ENCODE results near the gene CDK6. TPM values are rescaled to one million over a fixed set of nuclear protein-coding genes. Genes with fewer than 3 reads are reported as not detected.
"Not testable (repeated sequence)": the region's sequence is repeated elsewhere in the genome, so short reads cannot be mapped to it uniquely, and the experiment has no call there.

Gene CDK6
- polyA plus RNA-seq, 1 donor = 48.9 TPM

DNA sequence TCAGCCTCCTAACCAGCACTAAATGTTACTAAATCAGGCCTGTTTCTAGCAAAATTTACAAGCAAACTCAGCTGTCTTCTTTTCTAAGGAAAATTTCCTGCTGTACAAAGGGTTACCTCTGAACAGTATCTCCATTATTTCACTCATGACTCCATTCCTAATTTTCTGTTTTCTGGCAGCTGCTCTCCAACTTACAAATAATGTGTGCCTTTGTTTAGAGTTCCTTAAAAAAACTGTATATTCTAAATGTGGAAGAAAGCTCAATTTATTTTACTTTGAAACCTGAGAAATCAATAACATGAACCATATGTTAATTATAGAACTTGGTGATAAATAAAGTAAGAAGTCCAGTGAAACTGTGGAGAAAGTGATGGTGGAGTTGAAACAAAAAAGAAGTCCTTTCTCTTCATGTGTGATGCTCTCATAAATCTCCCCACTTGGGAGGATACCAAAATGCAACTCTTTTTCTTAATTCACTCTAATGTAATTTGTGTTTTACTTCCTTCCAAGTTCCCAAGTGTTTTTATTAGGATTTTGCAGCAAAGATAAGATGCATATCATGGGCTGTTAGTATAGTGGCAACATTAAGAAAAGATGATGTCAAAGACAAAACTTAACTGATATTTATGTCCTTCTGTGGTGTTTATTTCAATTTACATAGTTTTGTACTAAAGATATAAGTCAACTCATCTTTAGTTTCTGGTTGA, 74.8 kb downstream of the CDK6 start:
- no peak for DNase-seq

DNA sequence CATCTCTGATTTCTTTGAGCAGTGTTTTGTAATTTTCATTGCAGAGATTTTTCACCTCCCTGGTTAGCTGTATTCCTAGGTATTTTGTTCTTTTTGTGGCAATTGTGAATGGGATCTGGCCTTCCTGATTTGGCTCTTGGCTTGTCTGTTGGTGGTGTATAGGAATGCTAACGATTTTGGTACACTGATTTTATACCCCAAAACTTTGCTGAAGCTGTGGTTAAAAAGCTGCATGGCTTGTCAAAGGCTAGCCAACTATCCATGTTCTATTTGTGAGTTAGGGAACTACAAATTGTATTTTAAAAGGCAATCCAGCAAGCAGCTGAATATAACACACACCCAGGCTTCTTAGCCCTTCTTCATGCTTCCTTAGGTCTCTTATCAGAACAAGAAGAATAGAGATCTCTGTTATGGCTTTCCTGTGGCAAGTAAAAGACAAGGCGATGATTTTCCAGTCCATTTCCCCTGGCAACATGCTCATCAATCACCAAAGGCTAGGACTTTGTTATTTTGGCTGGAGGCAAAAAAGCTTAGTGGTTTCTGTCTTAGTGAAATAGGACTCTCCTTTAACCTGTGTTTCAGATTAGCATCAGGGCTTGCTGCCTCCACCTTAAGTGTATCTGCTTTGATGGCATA, 77.5 kb downstream of the CDK6 start:
- DNase-seq = no peak

DNA sequence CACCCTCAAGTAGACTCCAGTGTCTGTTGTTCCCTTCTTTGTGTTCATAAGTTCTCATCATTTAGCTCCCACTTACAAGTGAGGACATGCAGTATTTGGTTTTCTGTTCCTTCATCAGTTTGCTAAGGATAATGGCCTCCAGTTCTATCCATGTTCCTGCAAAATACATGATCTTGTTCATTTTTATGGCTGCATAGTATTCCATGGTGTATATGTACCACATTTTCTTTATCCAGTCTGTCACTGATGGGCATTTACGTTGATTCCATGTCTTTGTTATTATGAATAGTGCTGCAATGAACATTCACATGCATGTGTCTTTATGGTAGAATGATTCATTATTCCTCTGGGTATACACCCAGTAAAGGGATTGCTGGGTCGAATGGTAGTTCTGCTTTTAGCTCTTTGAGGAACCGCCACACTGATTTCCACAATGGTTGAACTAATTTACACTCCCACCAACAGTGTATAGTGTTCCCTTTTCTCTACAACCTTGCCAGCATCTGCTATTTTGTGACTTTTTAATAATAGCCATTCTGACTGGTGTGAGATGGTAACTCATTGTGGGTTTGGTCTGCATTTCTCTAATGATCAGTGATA, 79.0 kb downstream of the CDK6 start:
- DNase-seq = not testable (repeated sequence)

DNA sequence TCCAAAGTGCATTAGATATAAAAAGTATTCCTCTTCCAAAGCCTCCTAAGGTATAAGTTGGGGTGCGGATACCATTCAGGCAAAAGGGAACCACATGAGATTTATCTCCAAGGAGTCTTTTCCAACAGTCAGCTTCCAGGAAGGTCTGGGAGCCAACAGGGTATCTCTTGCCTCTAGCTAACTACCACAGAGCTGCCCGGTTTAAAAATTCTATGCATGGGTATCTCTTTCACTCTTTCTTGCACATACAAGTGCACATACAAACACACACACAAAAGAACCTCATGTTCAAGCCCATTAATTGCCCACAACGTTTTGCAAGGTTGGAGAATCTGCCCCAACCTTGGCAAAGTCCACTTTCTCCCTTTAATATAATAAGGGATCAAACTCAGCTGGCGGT, 80.7 kb downstream of the CDK6 start:
- DNase-seq = no peak

DNA sequence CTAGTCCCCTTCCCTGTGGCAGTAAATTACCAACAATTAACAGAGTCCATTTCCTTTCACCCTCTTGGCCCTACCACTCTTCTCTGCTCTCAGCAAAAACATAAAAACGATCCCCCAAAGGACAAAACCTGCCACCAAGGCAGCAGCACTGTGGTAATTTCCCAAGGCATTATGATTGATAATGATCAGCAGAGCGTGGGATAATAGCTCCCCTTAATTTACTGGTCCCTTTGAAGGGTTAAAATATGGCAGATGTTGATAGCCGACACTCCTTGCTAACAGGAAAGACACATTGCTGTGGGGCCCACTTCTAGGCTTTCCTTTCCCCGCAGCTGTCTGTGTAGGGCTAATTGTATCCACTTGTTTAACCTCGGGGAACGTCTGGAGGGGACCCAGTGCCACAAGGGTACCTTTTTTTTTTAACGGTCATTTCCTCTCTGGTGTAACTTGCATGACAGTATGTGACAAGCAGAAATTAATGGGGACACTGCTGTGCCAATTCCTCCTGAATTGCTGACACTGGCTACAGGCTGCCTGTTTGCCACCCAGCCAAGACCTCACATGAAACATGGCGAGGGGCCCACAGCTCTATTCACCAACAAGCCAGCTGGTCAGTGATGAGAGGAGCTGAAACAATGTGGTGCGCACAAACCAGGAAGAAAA, 81.3 kb downstream of the CDK6 start:
- no peak for DNase-seq

DNA sequence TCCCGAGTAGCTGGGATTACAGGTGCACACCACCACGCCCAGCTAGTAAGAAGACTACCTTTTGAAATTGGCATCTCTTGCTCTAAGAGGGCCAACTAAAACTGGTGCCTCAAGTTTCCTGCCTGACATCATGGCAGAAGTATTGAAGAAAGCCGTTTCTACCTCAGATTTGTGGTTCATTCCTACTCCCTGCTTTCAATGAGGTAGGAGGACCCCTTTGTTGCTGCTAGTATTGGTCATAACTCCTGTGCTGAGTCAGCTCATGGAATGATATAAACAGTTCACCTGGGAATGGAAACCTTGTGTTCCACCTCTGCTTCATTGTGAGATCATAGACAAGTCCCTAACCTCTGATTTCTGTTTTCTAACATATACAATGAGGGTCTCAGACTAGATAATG, 82.8 kb downstream of the CDK6 start:
- DNase-seq = no peak

DNA sequence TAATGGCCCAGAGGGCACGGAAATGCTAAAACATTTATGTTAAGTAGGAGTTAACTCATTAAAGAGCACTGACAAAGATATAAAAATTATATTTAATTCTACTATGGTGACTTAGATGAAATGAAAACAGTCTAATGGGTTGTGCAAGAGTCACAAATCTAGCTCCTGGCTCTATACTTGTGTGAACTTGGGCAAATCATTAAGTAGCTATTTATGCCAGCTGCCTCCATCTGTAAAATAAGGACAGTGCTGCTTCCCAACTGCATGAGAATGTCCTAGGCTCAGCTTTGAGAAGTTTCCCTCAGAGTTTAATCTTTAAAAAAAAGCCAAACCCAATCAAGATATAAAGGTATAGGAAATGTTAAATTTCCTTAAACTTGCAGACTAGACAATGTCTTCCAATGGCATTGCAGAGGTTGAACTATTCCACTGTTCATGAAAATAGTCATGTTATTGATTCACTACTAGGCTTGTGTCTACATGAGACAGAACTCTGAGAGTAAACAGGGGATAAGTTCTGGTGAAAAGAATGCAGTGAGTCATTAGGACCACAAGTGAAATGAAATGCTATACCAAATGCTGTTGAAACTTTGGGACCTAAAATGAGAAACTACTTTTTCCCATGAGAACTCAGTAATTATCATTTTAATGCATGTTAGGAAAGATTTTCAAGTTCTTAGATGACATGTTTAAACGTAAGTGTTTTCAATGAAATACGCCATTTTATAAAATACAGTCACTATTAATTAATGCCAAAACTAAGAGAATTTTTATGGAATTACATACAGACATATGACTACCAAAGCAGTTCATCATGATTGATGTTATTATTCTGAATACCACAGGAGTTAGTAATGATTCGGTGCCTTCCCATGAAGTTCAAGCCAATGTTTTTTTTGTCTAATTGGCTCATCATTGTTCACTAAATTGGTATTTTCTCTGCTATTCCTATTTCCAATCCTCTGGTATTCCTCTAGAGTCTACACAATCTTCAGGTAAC, 84.2 kb downstream of the CDK6 start:
- no peak for DNase-seq

DNA sequence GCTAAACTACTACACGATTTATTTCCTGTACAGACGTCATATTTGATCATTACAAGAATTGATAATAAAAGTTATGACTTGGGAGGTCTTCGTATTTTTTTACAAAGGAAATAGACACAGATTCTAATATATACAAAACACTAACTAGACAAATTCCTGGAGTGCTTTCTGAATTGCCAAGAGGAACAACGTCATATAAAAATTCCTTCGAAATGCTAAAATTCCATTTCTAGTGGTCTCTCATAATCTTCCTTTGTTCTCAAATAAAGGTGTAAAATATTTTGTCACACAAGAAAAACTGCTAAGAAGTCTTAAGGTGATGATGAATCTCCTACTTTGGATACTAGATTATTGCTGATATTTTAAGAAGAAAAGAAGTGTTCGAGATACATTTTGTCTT, 85.4 kb downstream of the CDK6 start:
- no peak for DNase-seq

DNA sequence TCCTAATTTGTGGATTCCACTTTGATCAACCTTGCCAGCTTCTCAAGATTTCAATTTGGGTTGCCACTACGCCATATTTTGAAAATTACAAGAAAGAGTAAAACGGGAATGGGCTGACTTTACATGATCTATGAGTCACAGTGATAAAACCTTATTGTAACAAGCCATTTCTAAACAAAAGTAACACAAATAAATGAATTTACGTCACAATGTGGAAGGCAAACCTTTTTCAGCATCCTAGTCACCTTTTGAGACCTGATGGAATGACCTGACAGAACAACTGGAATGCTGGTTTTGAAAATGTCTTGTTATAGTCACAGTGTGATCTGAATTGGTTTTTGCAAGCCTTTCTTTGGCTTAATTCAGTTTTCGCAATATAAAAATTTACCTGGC, 85.9 kb downstream of the CDK6 start:
- no peak for DNase-seq

DNA sequence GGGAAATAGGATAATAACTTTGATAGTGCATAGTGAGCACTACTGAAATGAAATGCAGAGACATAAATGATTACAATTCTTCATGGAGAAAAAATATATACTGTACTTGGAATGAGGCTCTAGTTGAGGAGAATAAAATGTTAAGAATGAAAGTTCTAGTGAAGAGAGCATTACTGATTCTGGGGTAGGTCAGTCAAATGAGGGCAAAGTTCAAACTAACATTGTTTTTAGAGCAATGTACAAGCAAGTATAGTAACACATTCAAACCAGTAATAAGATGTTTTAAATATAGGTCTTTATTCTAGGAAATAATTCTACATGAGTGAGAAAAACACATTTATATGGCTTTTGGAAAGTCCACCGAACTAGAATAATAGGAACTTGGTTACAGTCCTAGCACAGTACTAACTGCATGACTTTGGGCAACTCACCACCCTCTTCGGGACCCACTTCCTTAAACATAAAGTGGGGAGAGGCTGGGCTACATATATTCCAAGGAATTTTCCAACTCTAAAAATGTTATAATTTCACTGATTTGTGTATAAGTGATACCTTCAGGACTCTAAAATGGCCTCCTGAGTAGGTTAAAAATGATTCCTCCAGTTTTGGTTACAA, 86.4 kb downstream of the CDK6 start:
- no peak for DNase-seq

DNA sequence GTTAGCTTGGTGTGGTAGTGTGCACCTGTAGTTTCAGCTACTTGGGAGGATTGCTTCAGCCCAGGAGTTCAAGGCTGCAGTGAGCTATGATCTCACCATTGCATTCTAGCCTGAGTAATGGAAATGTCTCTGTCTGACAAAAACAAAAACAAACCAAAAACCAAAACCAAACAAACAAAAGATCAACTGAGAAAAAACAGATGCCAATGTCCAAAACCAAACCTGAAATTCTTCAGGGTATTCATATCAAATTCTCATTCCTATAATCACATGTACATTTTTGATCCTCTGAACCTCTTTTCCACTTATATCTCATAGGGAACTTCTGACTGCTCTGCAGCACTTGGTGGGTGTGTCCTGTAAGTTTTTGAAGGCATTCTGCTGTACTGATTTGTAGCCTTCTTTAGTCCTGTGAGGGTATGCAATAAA, 87.0 kb downstream of the CDK6 start:
- no peak for DNase-seq

DNA sequence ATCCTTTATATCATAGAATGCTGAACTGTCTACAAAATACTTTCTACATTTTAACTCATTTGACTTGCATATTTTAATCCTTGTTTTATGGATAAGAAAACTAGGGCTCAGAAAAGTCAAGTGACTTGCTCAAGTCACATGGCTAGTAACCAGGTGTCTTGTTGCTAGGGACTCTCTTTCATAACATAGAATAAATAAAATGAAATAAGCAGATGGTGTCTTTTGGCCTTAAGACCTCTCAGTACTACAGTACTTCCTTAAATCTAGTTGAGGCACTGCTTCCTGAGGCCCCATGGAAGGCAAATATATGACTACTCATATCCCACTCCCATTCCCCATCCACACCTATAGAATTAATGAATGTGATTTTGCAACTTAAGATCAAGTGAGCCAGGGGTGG, 87.9 kb downstream of the CDK6 start:
- no peak for DNase-seq

DNA sequence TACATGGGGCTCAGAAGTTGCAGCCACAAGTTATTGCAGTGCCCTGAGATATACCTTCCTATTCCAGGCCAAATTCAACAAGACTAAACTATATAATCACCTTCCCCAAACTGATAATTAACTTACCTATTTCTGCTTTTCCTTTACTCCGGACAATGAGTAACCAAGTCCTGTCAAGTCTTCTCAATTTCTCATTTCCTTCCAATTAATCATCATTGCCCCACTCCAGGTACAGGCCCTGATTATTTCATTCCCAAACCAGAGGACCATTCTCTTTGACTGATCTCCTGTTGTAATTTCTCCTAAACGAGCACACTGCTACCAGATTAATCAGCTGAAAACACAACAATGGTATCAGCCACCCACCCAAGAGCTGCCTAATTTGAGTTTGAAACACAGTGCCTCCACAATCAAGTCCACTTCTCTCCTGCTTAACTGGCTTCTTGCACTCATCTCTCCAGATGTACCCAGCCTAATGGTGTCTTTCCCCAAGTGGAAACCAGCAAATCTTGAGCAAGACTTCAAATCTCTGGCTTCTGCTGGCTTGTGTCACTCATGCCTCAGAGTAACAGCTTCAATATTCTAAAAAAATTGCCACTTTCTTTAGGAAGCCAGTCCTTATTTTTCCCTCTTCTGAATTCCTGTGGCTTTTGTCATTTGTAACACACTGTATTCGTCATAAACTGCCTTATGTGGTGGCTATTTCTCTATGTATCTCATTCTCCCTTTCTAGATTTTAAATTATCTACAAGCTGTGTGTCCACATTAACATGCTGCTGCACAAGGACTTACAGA, 89.1 kb downstream of the CDK6 start:
- no peak for DNase-seq

DNA sequence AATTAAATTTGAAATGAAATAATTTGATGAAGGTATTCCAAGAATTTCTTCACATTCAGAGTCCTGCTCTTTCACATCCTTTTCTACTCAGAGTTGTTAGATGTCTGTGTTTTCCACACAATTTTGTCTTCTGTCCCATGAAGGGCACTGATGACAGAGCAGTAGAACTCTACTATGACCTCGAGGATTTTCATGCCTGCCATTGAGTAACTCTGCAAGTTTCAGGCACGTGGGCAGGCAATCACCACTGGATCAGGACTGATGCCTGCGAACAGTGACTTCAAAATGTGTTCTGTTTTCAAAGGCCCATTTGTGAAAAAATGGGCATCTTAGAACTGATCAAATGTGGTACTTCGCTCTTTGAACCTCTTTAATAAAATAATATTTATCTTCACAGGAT, 91.1 kb downstream of the CDK6 start:
- DNase-seq = no peak

DNA sequence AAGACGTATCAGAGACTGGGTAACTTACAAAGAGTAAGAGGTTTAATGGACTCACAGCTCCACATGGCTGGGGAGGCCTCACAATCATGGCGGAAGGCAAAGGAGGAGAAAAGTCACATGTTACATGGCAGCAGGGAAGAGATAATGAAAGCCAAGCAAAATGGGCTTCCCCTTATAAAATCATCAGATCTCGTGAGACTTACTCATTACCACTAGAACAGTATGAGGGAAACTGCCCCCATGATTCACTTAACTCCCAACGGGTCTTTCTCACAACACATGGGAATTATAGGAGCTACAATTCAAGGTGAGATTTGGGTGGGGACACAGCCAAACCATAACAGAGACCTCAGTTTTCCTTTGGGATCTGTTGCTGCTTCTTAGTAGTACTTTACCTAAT, 92.2 kb downstream of the CDK6 start:
- not testable (repeated sequence) for DNase-seq

DNA sequence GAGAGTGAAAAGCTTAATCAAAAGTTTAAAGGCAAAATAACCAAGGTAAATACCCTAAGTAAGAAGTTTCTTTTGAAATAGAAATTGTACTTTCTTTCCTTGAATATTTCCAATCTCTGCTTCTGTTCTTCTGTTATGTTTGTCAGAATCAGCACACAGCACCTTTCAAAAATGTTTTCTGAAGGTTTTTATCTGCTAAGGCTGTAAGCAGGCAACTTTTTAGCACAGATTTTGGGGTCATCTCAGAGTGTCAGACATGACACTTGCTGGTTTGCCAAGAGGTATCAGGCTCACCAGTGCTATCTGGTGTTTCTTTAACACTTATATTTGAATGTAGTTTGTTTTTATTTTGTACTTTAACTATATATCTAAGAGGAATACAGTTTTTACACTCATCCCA, 94.2 kb downstream of the CDK6 start:
- no peak for DNase-seq

DNA sequence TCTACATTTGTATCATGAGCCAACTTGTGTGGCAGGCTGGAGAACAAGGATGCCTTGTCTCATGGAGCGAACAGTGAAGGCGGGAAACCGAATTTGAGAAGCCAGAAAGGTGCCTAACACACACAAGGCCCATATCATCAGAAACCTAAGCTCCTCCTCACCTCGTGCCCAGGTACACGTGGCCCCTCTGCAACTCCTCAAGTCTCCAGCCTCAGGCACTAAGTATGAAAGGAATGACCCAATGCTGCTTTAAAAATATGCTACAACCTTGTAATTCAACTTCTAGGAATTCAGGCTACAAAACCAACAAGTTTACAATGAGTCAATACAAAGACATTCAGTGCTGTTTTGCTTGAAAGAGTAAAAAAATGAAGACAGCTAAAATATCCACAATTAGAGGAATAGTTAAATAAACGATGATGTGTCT, 95.7 kb downstream of the CDK6 start:
- no peak for DNase-seq

DNA sequence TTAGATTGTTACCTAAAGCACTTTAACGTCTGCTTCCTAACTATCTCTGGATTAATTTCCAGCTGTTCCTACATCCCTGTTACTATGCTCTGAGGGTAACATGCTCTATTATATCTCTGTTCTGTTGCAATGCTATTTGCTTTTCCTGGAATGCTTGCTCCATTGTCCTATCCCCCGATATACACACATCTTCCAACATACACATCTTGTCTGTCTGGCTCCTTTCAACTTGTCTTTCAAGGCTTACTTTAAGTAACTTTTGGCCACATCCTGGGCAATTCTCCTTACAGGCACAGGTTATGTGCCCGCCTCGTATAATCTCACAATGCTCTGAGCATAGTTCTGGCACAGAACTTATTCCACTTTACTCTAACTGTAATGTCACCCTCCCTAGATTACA, 96.2 kb downstream of the CDK6 start:
- no peak for DNase-seq

DNA sequence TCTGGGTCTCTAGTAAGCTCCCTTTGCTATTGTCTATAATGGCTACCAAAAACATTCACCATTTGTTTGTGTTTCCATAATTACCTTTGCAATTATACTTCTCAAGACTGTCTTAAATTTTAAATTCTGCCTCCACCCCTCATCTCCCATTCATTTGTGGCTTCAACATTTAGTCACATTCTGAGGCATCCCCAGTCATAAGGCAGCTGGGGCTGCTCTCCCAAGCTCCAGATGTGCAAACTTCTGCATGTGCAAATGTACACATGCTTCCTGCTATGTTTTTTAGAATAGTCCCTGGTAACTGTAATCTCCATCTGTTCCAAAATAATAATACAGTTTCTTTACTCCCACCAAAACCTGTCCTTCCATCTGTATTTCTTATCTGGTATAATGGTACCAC, 97.3 kb downstream of the CDK6 start:
- no peak for DNase-seq

DNA sequence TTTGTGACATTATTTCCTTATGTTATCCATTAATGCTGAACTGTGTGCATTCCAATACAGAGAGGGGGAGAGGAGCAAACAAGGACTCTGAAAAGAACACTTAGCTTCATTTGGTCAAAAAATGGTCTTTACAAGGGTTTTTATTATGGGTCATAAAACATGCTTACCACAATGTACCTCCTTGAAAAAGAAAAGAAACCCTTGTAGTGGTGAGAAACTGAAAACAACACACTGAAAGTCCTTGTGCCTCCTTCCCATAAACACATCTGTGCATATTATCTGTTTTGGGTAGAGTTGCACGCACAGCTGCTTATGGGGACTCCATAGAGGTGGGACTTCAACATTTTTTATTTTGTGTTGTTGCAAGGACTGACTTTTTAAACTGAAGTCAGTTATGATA, 98.7 kb downstream of the CDK6 start:
- no peak for DNase-seq

DNA sequence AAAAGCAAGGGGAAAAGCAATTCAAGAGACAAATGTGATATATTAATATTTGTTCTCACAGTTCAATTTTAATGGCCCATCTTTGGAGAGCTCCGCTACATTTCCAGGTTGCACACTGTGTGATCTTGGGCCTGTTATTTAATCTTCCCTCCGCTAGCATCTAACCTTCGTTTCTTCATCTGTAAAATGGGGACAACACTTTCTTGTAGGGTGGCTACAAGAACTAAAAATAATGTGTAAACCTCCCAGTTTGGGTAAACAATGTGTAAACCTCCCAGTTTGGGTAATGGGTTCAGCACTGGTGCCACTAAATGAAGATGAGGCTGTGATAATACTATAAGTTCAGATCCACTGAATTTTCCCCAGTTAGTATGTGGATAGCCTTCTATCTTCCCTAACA, 99.5 kb downstream of the CDK6 start:
- DNase-seq = no peak

Measured in left kidney (tissue), 2 donors.